Transverse colon (tissue), 3 donors: ENCODE results near the gene NISCH.

ENCODE experiments used
- EP300 ChIP-seq: sonication (generic); formaldehyde crosslinking; IDR thresholded peaks from one replicate; pipeline ENCODE4 v1.6.1; 2017; ENCODE audit warnings: antibody characterized with exemption, low read depth
- TF ChIP-seq, protein P1 (sequence below), 5 experiments: fragments of 200-600 bp in 3 of 5; fragments of 450-650 bp in 2 of 5; sonication (generic) in 3 of 5; IDR thresholded peaks; 1 replicate in 2 of 5; 2 replicates in 3 of 5; pipeline ENCODE4 v1.5.1; 2016 to 2017; ENCODE audit warnings: antibody characterized with exemption in 5 of 5, inconsistent platforms in 3 of 5, mild to moderate bottlenecking in 2 of 5, moderate library complexity in 1 of 5

DNA sequence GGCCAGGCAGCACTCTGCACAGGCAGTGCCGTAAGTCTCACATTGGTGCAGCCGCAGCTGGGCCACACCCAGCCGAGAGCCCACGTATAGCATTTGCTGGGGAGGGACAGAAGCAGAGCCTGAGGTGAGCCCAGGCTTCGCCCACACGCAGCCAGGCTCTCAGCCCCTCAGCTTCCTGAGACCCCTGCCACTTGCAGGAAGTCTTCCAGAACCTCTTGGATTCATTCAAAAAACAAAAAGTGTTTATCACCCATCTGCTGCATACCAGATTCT, 17.4 kb upstream of the NISCH start:
- TF ChIP-seq, protein P1, sequence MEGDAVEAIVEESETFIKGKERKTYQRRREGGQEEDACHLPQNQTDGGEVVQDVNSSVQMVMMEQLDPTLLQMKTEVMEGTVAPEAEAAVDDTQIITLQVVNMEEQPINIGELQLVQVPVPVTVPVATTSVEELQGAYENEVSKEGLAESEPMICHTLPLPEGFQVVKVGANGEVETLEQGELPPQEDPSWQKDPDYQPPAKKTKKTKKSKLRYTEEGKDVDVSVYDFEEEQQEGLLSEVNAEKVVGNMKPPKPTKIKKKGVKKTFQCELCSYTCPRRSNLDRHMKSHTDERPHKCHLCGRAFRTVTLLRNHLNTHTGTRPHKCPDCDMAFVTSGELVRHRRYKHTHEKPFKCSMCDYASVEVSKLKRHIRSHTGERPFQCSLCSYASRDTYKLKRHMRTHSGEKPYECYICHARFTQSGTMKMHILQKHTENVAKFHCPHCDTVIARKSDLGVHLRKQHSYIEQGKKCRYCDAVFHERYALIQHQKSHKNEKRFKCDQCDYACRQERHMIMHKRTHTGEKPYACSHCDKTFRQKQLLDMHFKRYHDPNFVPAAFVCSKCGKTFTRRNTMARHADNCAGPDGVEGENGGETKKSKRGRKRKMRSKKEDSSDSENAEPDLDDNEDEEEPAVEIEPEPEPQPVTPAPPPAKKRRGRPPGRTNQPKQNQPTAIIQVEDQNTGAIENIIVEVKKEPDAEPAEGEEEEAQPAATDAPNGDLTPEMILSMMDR (IDR thresholded peaks at IDR 0.05), result no peak
- no peak for TF ChIP-seq EP300
